GM18498 (cell line): ENCODE measurements around the gene GPR62.

Experiments
- ATAC-seq: cut with Tn5 transposase; IDR thresholded peaks from one replicate; pipeline ENCODE4 v1.9.1; 2021; ENCODE audit warnings: mild to moderate bottlenecking, moderate library complexity; ENCODE audit not compliant: unreplicated experiment

The GPR62 gene

GRCh38 chr3:51937611-51938450 is 17.4 kb upstream of the GPR62 start:
- no peak for ATAC-seq

- no peak for ATAC-seq
Measured at GRCh38 chr3:51938780-51939425, 16.3 kb upstream of the GPR62 start.

DNA sequence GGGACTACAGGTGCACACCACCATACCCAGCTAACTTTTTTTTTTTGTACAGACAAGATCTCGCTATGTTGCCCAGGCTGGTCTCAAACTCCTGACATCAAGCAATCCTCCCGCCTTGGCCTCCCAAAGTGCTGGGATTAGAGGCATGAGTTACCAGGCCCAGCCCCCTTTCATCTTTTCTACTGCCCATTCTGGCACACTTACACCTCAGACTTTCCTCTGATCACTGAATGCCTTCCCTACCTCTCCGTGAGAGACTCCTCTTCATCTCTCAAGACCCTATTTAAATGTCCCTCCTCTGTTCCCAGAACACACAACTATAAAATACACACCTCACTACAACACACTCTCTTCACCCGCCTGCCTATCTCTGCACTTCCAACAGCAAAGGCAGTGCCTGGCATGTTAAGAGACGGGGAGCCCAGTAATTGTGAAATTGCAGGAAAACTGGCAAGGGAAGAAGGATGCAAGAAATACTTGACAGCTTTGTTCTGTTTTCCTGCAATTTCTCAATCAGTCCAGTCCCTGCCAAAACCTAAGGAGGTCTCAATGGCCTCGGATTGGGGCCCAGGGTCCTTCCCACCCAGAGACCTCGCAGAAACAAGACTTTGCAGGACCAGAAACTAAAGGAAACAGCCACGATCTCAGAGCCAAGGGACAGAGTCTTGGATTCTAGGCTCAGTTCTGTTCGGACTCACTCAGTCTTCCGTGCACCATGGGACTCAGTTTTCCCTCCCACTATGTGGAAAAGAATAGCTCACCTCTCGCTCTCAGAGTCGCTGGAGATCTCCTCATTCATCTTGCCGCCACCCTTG is 14.3 kb upstream of the GPR62 start:
- ATAC-seq: no peak

- no peak for ATAC-seq
Measured at GRCh38 chr3:51941463-51941797, 13.8 kb upstream of the GPR62 start.

DNA sequence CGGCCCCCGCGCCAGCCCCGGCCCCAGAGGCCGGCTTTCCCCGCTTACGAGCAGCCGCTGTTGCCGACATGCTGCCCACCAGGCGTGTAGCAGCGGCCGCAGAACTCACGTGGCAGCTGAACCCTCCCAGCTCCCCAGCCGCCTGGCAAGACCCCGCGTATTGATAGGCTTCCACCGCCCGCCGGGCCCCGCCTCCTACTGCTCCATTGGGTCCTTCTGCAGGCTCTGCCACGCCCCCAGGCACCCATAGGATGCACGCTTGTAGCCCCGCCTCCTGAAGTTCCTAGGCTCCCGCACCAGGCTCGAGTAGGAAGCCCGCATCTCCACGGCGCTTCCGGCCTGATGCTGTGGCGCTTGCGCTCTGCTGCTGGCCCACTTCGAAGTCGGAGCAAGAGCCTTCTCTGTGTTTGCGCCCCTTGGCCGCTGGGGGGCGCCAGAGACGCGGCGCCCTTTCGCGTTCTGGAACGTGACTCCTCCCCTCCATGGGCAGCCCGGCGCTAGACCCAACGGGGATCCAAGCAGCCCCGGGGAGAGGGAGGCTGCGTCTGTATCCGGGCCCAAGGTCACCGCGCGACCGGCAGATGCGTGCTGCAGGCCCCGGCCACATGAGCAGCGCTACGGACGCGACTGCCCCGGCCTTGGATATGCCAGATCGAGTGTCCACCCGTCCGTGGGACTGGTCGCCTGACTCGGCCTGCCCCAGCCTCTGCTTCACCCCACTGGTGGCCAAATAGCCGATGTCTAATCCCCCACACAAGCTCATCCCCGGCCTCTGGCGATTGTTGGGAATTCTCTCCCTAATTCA is 13.2 kb upstream of the GPR62 start, which contains the start of the genes PARP3 and RRP9:
TSS of gene PARP3 (plus strand) at position 566 of the 805 bp plus-strand sequence. CDS start 993 bp downstream, outside the sequence.
TSS of gene RRP9 (minus strand) at position 107 of the 805 bp plus-strand sequence. CDS start at position 70, 37 bp downstream.
- ATAC-seq: peak; percentile 91

GRCh38 chr3:51942603-51943450 is 12.4 kb upstream of the GPR62 start:
- peak; percentile 20 for ATAC-seq

GRCh38 chr3:51943451-51944391 is 11.5 kb upstream of the GPR62 start:
- no peak for ATAC-seq

DNA sequence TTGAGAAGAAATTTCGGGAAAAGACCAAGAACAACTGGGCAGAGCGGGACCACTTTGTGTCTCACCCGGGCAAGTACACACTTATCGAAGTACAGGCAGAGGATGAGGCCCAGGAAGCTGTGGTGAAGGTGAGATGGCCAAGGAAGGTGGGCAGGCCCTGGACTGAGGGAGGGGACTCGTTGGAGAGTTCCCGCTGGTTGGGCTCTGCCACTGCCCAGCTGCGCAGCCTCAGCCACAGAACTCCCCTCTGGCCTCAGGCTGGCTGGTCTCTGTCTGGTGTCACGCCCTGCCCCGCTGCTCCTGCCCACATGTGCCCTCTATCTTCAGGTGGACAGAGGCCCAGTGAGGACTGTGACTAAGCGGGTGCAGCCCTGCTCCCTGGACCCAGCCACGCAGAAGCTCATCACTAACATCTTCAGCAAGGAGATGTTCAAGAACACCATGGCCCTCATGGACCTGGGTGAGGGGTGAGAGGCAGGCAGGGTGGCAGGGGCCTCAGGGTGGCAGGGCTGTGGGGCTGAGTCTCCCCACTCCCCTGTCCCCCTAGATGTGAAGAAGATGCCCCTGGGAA is 10.6 kb upstream of the GPR62 start:
- ATAC-seq: no peak

GRCh38 chr3:51945031-51945840 is 9.9 kb upstream of the GPR62 start:
- no peak for ATAC-seq

DNA sequence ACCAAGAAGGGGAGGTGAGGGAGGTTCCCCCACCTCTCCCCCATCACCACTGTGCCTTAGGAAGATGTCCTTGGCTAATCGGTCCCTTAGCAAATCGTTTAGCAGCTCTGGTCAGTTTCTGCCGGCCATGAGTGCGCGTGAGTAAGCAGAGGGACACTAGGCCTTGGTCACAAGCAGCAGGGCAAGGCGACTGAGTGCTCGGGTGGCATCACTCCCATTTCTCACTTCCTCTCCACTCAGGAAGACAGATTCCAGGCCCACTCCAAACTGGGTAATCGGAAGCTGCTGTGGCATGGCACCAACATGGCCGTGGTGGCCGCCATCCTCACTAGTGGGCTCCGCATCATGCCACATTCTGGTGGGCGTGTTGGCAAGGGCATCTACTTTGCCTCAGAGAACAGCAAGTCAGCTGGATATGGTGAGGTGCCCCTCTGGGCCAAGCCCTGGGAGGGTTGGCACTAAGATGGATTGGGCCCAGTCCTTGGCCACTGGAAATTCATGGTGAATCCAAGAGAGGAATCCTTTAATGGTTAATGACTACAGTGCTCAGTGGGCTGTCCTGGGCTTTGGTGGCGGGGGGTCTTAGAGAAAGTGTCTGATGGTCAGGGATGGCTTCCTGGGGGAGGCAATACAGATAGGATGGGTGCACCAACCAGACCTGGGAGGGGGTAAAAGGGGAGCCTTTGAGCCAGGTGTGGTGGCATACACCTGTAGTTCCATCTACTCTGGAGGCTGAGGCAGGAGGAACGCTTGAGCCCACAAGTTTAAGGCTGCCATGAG is 9.1 kb upstream of the GPR62 start:
- no peak for ATAC-seq

GRCh38 chr3:51946796-51947195 is 8.4 kb upstream of the GPR62 start:
- ATAC-seq: no peak

GRCh38 chr3:51947215-51947900 is 7.8 kb upstream of the GPR62 start:
- ATAC-seq: no peak

DNA sequence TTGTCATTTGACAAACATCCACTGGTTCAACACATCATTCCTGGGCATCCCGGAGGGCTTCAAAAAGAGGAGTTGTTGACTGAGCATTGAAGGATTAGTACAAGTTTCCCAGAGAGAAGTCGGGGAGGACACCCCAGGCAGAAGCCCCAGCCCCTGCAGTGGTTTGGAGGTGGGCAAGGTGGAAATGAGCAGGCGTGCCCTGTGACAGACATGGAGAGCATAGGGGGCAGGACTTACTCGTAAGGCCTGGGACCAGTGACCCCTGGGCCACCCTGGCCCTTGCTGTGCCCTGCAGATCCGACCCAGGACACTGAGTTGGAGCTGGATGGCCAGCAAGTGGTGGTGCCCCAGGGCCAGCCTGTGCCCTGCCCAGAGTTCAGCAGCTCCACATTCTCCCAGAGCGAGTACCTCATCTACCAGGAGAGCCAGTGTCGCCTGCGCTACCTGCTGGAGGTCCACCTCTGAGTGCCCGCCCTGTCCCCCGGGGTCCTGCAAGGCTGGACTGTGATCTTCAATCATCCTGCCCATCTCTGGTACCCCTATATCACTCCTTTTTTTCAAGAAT is 7.1 kb upstream of the GPR62 start:
- ATAC-seq: no peak

DNA sequence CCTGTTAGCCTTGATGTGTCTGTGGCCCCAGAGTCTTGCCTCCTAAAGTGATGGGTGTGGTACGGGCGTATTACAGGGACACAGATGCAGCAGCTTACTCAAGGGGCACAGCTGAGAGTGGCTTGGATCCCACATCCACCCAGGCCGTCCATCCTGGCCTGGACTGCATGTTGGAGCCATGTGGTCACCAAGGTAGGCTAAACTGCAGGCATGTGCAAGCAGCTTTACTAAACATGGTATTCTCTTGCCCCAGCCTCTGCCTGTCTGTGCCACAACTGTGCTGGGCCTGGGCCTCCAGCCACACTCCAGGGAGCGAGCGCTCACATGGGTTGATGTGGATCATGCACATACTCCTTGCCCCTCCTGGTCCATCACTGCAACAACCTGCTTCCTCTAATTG is 6.1 kb upstream of the GPR62 start:
- ATAC-seq: no peak

- no peak for ATAC-seq
Measured at GRCh38 chr3:51950899-51951298, 4.3 kb upstream of the GPR62 start.

DNA sequence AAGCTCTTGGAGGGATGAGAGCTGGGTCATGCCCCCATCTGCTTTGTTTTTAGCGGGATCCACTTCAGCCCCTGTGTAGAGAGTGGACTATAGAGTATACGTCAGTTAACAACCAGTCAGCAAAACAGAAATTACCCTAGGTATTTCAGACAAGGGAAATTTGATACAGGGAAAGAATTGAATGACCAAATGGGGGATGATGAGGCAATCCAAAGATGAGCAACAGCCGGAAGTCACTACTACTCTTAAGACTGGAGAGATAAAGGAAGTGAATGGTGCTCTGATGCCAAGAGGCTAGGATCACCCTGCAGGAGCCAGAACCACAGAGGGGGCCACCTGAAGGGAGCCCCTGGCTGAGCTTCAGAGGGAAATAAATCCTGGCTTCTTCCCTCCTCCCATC is 1.7 kb upstream of the GPR62 start:
- ATAC-seq: no peak
